Peyer's patch (tissue), 4 donors: ENCODE data around the gene FOXO6.

Experiments used
- POLR2A ChIP-seq, 2 donors: fragments of 450-650 bp; IDR thresholded peaks; one replicate each; pipeline ENCODE4 v1.5.1; 2017; ENCODE audit warnings: antibody characterized with exemption in 2 of 2, mild to moderate bottlenecking in 2 of 2, moderate library complexity in 2 of 2
- TF ChIP-seq, protein P1 (sequence below), 6 experiments: fragments of 450-650 bp in 4 of 6; fragments of 200-600 bp in 2 of 6; sonication (generic) in 1 of 6; IDR thresholded peaks; one replicate each; pipeline ENCODE4 v1.5.1; 2017 to 2019; ENCODE audit warnings: antibody characterized with exemption in 6 of 6, mild to moderate bottlenecking in 3 of 6, moderate library complexity in 1 of 6

DNA sequence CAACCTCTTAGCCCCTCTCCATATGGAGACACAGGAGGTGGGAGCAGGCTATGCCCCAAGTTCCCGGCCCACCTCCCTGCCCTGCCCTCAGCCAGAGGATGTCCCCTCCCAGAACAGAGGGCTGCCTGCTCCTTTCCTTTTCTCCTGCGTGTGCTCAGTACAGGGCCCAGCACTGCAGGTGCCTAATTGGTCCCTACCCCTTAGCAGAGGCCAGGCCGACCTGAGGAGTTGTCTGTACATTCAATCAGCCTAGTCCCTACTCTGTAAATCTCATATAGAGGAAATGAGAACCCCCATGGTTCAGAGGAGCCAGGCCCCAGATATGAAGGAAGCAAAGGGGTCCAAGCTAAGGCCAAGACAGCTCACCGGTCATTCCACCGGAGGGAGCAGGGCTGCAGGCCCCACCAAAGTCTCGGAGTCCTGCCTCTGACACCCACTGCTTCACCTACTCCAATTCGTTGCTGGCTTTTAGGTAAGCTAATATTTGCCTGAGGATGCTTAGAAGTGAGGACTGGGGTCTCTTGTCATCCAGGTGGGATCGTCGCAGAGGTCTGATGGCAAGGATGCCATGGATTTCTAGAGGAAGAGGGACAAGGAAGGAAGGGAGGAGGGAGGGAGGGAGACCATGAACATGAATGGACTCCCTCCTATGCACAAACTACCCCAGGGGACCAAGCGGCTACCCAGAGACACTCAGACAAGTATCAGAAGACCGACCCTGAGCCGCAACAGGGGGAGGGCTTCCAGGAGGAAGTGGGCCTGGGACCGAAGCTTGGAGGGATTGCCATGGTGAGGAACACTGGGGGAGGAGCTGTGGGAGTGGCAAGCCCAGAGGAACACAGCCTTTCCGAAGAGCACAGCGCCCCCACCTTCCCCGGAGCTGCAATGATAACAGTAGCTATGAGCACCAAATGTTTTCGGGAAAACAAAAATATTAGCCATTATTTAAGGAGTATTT is 30.4 kb upstream of the FOXO6 start:
- TF ChIP-seq, protein P1, sequence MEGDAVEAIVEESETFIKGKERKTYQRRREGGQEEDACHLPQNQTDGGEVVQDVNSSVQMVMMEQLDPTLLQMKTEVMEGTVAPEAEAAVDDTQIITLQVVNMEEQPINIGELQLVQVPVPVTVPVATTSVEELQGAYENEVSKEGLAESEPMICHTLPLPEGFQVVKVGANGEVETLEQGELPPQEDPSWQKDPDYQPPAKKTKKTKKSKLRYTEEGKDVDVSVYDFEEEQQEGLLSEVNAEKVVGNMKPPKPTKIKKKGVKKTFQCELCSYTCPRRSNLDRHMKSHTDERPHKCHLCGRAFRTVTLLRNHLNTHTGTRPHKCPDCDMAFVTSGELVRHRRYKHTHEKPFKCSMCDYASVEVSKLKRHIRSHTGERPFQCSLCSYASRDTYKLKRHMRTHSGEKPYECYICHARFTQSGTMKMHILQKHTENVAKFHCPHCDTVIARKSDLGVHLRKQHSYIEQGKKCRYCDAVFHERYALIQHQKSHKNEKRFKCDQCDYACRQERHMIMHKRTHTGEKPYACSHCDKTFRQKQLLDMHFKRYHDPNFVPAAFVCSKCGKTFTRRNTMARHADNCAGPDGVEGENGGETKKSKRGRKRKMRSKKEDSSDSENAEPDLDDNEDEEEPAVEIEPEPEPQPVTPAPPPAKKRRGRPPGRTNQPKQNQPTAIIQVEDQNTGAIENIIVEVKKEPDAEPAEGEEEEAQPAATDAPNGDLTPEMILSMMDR (IDR thresholded peaks at IDR 0.05) = no peak
- no peak for TF ChIP-seq POLR2A (IDR thresholded peaks at IDR 0.05)
